Left lung (tissue), 10 donors: ENCODE results near the gene COMMD1. TPM values are rescaled to one million over a fixed set of nuclear protein-coding genes. Genes with fewer than 3 reads are reported as not detected.
A peak's percentile ranks its signal among the peaks of the same experiment; 100 is the strongest.

ENCODE experiments used
- ATAC-seq: fragments of 200-7000 bp; cut with Tn5 transposase; one replicate; pipeline ENCODE4 v1.9.1; 2020; ENCODE audit warnings: moderate library complexity
- DNase-seq, 4 donors: peaks; one replicate each; pipeline ENCODE4 v3.0.0-alpha.2; 2013 to 2020
- H3K27ac ChIP-seq, 2 donors: fragments of 200-600 bp; sonication (generic) in 1 of 2; one replicate each; pipeline versions ENCODE4 v1.5.0 to v1.8.0; 2020 to 2021
- H3K27me3 ChIP-seq, 2 donors: fragments of 200-600 bp; sonication (generic) in 1 of 2; one replicate each; pipeline versions ENCODE4 v1.5.0 to v1.8.0; 2020 to 2021
- H3K36me3 ChIP-seq, 2 donors: fragments of 200-600 bp; sonication (generic) in 1 of 2; one replicate each; pipeline versions ENCODE4 v1.5.0 to v1.8.0; 2020 to 2021
- H3K4me1 ChIP-seq, 2 donors: fragments of 200-600 bp; one replicate each; pipeline ENCODE4 v1.8.0; 2021
- H3K4me3 ChIP-seq, 2 donors: fragments of 200-600 bp; sonication (generic) in 1 of 2; one replicate each; pipeline versions ENCODE4 v1.5.0 to v1.8.0; 2020 to 2021; ENCODE audit warnings: mild to moderate bottlenecking in 1 of 2
- H3K9me3 ChIP-seq, 2 donors: fragments of 200-600 bp; sonication (generic) in 1 of 2; one replicate each; pipeline versions ENCODE4 v1.5.0 to v1.8.0; 2020 to 2021
- CTCF ChIP-seq, 2 donors: fragments of 200-600 bp; sonication (generic) in 1 of 2; IDR thresholded peaks; one replicate each; pipeline versions ENCODE4 v1.5.0 to v1.8.0; 2021; ENCODE audit warnings: antibody characterized with exemption in 2 of 2
- intact Hi-C, 2 donors: fragments of 100-400 bp; cut with DNase I; formaldehyde crosslinking; loops; one replicate each; pipeline versions ENCODE4 v1.11.2 to v1.14.2; 2022
- polyA plus RNA-seq, 6 donors: library from polyadenylated mRNA; unstranded; fragments of 120-200 nt; gene quantifications; one replicate each; pipeline ENCODE4 v1.2.1, GENCODE V29; 2013; ENCODE audit not compliant: insufficient read length in 6 of 6
- total RNA-seq, 2 donors: library from RNA; stranded (reverse); fragmentation: NEBNext Ultra II Directional; extraction: Animal tissue kit (Norgen Biotek cat#: 25700); gene quantifications; one replicate each; pipeline ENCODE4 v1.2.1, GENCODE V29; 2021
- donor health status: DM: no; HTN: yes; CAD: no.
- donor health status: DM: no; HTN: no; CAD: no.

The COMMD1 gene
- total and polyA plus RNA-seq, 8 donors: 34.1 to 91.5 (median 77.3) TPM

GRCh38 chr2:61980758-61981157 is 75.3 kb downstream of the COMMD1 start:
- H3K4me1 ChIP-seq: peaks cover 4% of the 10 kb centered on the region in 2 donors
- no peaks in the 10 kb centered on the region for H3K36me3 ChIP-seq
- ATAC-seq (no peak), DNase-seq (no peak)
- peaks cover 0 to 17% of the 10 kb centered on the region in 2 donors for H3K9me3 ChIP-seq
- H3K4me3 ChIP-seq: no peak overlapping the region
- intact Hi-C loops: no loop called here
- no peaks in the 10 kb centered on the region for H3K27me3 ChIP-seq
- TF ChIP-seq CTCF (IDR thresholded peaks at IDR 0.05): no peak
- no peak overlapping the region for H3K27ac ChIP-seq

- no peak overlapping the region for H3K27ac ChIP-seq
- no peaks in the 10 kb centered on the region for H3K27me3 ChIP-seq
- H3K4me3 ChIP-seq: no peak overlapping the region
- no peaks in the 10 kb centered on the region for H3K36me3 ChIP-seq
- no peaks in the 10 kb centered on the region for H3K4me1 ChIP-seq
- no peak for DNase-seq
- H3K9me3 ChIP-seq: peaks cover 0 to 17% of the 10 kb centered on the region in 2 donors
- TF ChIP-seq CTCF (IDR thresholded peaks at IDR 0.05): no peak
- intact Hi-C loops: no loop called here
- no peak for ATAC-seq
These were observed 79.2 kb downstream of the COMMD1 start for GRCh38 chr2:61984682-61985081.

- intact Hi-C loops: no loop called here
- no peak for DNase-seq
These were observed 83.2 kb downstream of the COMMD1 start for GRCh38 chr2:61988462-61989366.

GRCh38 chr2:61993422-61994024 is 88.0 kb downstream of the COMMD1 start:
- DNase-seq (peak in 1 of 4 donors; percentile 68), ATAC-seq (peak; percentile 79)
- Histone ChIP-seq H3K36me3 (no peaks in the 10 kb centered on the region), H3K27me3 (no peaks in the 10 kb centered on the region), H3K27ac (no peak overlapping the region), H3K4me1 (peaks cover 0 to 12% of the 10 kb centered on the region in 2 donors), H3K9me3 (no peaks in the 10 kb centered on the region), H3K4me3 (no peak overlapping the region)
- intact Hi-C loops: loop anchor here in 1 of 2 donors (10.0 kb wide), 1 partner anchor 421 kb away; no protein-coding TSS in a partner anchor
- peak; percentile 29 to 44 for TF ChIP-seq CTCF (IDR thresholded peaks at IDR 0.05)

More at GRCh38 chr2:61988462-61989366, 83.2 kb downstream of the COMMD1 start:
- H3K9me3 ChIP-seq: no peaks in the 10 kb centered on the region
- H3K27me3 ChIP-seq: no peaks in the 10 kb centered on the region
- no peak for ATAC-seq
- H3K4me3 ChIP-seq: no peak overlapping the region
- H3K4me1 ChIP-seq: peaks cover 0 to 2% of the 10 kb centered on the region in 2 donors
- no peaks in the 10 kb centered on the region for H3K36me3 ChIP-seq
- TF ChIP-seq CTCF (IDR thresholded peaks at IDR 0.05): no peak
- no peak overlapping the region for H3K27ac ChIP-seq

GRCh38 chr2:61994531-61994930 is 89.1 kb downstream of the COMMD1 start:
- no peaks in the 10 kb centered on the region for H3K9me3 ChIP-seq
- no peak overlapping the region for H3K4me3 ChIP-seq
- no peak overlapping the region for H3K27ac ChIP-seq
- no peaks in the 10 kb centered on the region for H3K36me3 ChIP-seq
- no peak for TF ChIP-seq CTCF (IDR thresholded peaks at IDR 0.05)
- DNase-seq (peak in 1 of 4 donors; percentile 31), ATAC-seq (no peak)
- intact Hi-C loops: loop anchor here in 1 of 2 donors (10.0 kb wide), 1 partner anchor 420 kb away; no protein-coding TSS in a partner anchor
- H3K4me1 ChIP-seq: peaks cover 0 to 12% of the 10 kb centered on the region in 2 donors
- H3K27me3 ChIP-seq: no peaks in the 10 kb centered on the region
